Skeletal muscle satellite cell (primary cell): ENCODE data around the gene CDC37L1.
"Not testable (repeated sequence)": the region's sequence is repeated elsewhere in the genome, so short reads cannot be mapped to it uniquely, and the experiment has no call there.

Experiments
- H3K27me3 ChIP-seq: 2 replicates; pipeline ENCODE4 v1.7.0; 2013; ENCODE audit warnings: low read length; ENCODE audit not compliant: control insufficient read depth, insufficient read depth
- H3K36me3 ChIP-seq: 2 replicates; pipeline ENCODE4 v1.7.0; 2013; ENCODE audit warnings: mild to moderate bottlenecking, control low read depth, low read length; ENCODE audit not compliant: insufficient read depth
- H3K4me1 ChIP-seq: 2 replicates; pipeline ENCODE4 v1.7.0; 2013; ENCODE audit warnings: low read length; ENCODE audit not compliant: control insufficient read depth, insufficient read depth
- H3K4me2 ChIP-seq: 2 replicates; pipeline ENCODE4 v1.7.0; 2013; ENCODE audit warnings: mild to moderate bottlenecking, low read length
- H3K4me3 ChIP-seq: 2 replicates; pipeline ENCODE4 v1.7.0; 2013; ENCODE audit warnings: low read length
- H3K9ac ChIP-seq: 2 replicates; pipeline ENCODE4 v1.7.0; 2013; ENCODE audit warnings: mild to moderate bottlenecking, low read depth, low read length, moderate library complexity
- H3K9me3 ChIP-seq: replicated peaks from 2 replicates; pipeline ENCODE4 v1.7.0; 2013; ENCODE audit warnings: mild to moderate bottlenecking, control low read depth, low read length

The CDC37L1 gene

GRCh38 chr9:4741365-4742089, 62.2 kb downstream of the CDC37L1 start:
- no peaks in the 10 kb centered on the region for H3K9me3 ChIP-seq
- H3K4me2 ChIP-seq: peak overlapping the region; percentile 92
- H3K9ac ChIP-seq: peak overlapping the region; percentile 92
- H3K36me3 ChIP-seq: no peaks in the 10 kb centered on the region
- no peaks in the 10 kb centered on the region for H3K27me3 ChIP-seq
- H3K4me1 ChIP-seq: peaks cover 23% of the 10 kb centered on the region
- H3K4me3 ChIP-seq: peak overlapping the region; percentile 95

- no peak overlapping the region for H3K9ac ChIP-seq
- H3K9me3 ChIP-seq: no peaks in the 10 kb centered on the region
- H3K36me3 ChIP-seq: no peaks in the 10 kb centered on the region
- no peaks in the 10 kb centered on the region for H3K27me3 ChIP-seq
- H3K4me2 ChIP-seq: peak overlapping the region; percentile 92
- no peak overlapping the region for H3K4me3 ChIP-seq
- H3K4me1 ChIP-seq: peaks cover 23% of the 10 kb centered on the region
Measured at GRCh38 chr9:4742246-4742645, 62.9 kb downstream of the CDC37L1 start.

- H3K9ac ChIP-seq: no peak overlapping the region
- no peaks in the 10 kb centered on the region for H3K27me3 ChIP-seq
- H3K4me3 ChIP-seq: no peak overlapping the region
- H3K4me2 ChIP-seq: no peak overlapping the region
- H3K9me3 ChIP-seq: no peaks in the 10 kb centered on the region
- peaks cover 23% of the 10 kb centered on the region for H3K4me1 ChIP-seq
- H3K36me3 ChIP-seq: no peaks in the 10 kb centered on the region
Measured at GRCh38 chr9:4743131-4743875, 63.9 kb downstream of the CDC37L1 start.

- H3K36me3 ChIP-seq: no peaks in the 10 kb centered on the region
- no peak overlapping the region for H3K4me2 ChIP-seq
- no peaks in the 10 kb centered on the region for H3K27me3 ChIP-seq
- H3K9ac ChIP-seq: no peak overlapping the region
- H3K4me3 ChIP-seq: no peak overlapping the region
- H3K9me3 ChIP-seq: no peaks in the 10 kb centered on the region
- H3K4me1 ChIP-seq: peaks cover 11% of the 10 kb centered on the region
Measured at GRCh38 chr9:4746278-4747030, 67.1 kb downstream of the CDC37L1 start.

- peaks cover 8% of the 10 kb centered on the region for H3K27me3 ChIP-seq
- no peaks in the 10 kb centered on the region for H3K9me3 ChIP-seq
- H3K4me2 ChIP-seq: no peak overlapping the region
- no peak overlapping the region for H3K9ac ChIP-seq
- no peak overlapping the region for H3K4me3 ChIP-seq
- no peaks in the 10 kb centered on the region for H3K36me3 ChIP-seq
- H3K4me1 ChIP-seq: no peaks in the 10 kb centered on the region
Measured at GRCh38 chr9:4748612-4749011, 69.2 kb downstream of the CDC37L1 start.

DNA sequence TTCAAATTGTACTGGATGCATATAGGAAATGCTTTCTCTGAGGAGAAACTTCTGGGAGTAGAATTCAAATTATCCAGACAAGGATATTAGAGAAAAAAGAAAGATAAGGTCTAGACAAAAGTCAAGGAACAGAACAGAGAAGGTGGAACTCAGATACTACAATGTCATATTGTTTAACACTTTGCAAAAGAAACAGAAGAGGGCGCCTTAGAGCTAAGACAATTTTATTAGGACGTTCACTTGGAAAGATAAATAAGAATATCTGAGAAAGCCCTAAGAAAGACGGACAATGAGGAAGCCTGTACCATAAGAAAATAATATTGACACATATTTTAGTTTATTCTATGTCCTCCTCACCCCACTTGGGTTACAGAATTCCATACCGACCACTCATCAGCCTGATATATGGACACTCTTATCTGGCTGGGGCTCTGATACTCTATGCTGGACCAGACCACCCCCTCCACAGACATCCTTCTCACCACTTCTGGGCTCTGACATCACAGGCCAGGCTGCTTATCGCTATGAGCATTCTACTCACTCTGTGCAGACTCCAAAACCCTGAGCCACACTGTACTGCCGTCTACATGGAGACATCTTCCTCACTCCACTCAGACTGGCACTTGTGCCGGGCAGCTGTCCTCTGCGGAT, 70.8 kb downstream of the CDC37L1 start:
- H3K4me2 ChIP-seq: no peak overlapping the region

DNA sequence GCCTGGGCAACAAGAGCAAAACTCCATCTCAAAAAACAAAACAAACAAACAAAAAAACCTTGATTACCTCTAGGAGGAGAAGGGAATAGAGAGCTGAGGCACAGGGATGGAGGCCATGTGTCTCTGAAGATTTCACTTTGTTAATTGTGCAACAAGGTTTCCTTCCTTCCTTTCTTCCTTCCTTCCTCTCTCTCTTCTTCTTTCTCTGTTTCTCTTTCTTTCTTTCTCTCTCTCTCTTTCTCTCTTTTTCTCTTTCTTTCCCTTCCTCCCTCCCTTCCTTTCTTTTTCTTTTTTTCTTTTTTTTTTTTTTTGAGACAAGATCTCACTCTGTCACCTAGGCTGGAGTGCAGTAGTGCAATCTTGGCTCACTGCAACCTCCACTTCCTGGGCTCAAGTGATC, 75.2 kb downstream of the CDC37L1 start:
- not testable (repeated sequence) for H3K9ac ChIP-seq, H3K4me2 ChIP-seq, H3K4me3 ChIP-seq, H3K9me3 ChIP-seq, H3K4me1 ChIP-seq, H3K36me3 ChIP-seq
- H3K27me3 ChIP-seq: peaks cover 13% of the 10 kb centered on the region

More for the DNA sequence above, 70.8 kb downstream of the CDC37L1 start:
- Histone ChIP-seq H3K36me3 (no peaks in the 10 kb centered on the region), H3K9me3 (no peaks in the 10 kb centered on the region), H3K4me3 (no peak overlapping the region), H3K9ac (no peak overlapping the region), H3K4me1 (no peaks in the 10 kb centered on the region), H3K27me3 (peaks cover 8% of the 10 kb centered on the region)

GRCh38 chr9:4755026-4755609, 75.7 kb downstream of the CDC37L1 start:
- H3K4me3 ChIP-seq: no peak overlapping the region

DNA sequence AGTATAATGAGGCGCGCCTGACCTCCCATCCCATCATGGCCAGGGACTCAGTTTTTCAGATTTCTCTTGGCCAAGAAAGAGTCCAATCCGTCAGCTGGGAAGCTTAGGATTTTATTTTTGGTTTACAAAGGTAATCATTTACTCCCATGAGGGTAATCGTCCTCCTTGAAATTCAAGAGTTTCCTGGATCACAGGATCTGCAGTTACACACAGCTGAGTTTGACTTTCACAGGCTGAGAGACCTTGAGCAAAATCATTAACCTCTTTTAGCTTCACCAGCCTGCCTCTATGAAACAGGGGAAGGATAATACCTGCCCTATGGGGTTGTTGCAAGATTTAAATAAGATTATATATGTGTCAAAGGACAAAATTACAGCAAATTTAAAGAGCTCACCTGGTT, 77.1 kb downstream of the CDC37L1 start:
- peaks cover 19% of the 10 kb centered on the region for H3K27me3 ChIP-seq
- no peak overlapping the region for H3K4me3 ChIP-seq
- H3K4me2 ChIP-seq: no peak overlapping the region
- H3K4me1 ChIP-seq: no peaks in the 10 kb centered on the region
- no peak overlapping the region for H3K9ac ChIP-seq
- no peaks in the 10 kb centered on the region for H3K36me3 ChIP-seq
- no peaks in the 10 kb centered on the region for H3K9me3 ChIP-seq

More at GRCh38 chr9:4755026-4755609, 75.7 kb downstream of the CDC37L1 start:
- Histone ChIP-seq H3K36me3 (no peaks in the 10 kb centered on the region), H3K4me1 (no peaks in the 10 kb centered on the region), H3K9ac (no peak overlapping the region), H3K9me3 (no peaks in the 10 kb centered on the region), H3K4me2 (no peak overlapping the region), H3K27me3 (peaks cover 15% of the 10 kb centered on the region)
